Upper lobe of right lung (tissue), 1 donor: ENCODE results near the gene NUDCD2. TPM values are rescaled to one million over a fixed set of nuclear protein-coding genes. Genes with fewer than 3 reads are reported as not detected.

ENCODE experiments used
- ATAC-seq: fragments of 200-7000 bp; cut with Tn5 transposase; one replicate; pipeline ENCODE4 v1.9.1; 2020; ENCODE audit warnings: mild to moderate bottlenecking, moderate library complexity
- DNase-seq: peaks from one replicate; pipeline ENCODE4 v3.0.0-alpha.2; 2020
- H3K27ac ChIP-seq: fragments of 200-600 bp; one replicate; pipeline ENCODE4 v1.8.0; 2022
- H3K27me3 ChIP-seq: fragments of 200-600 bp; one replicate; pipeline ENCODE4 v1.8.0; 2022; ENCODE audit warnings: mild to moderate bottlenecking
- H3K36me3 ChIP-seq: fragments of 200-600 bp; one replicate; pipeline ENCODE4 v1.8.0; 2022
- H3K4me1 ChIP-seq: fragments of 200-600 bp; one replicate; pipeline ENCODE4 v1.8.0; 2022
- H3K4me3 ChIP-seq: fragments of 200-600 bp; one replicate; pipeline ENCODE4 v1.8.0; 2022; ENCODE audit warnings: mild to moderate bottlenecking
- H3K9me3 ChIP-seq: fragments of 200-600 bp; one replicate; pipeline ENCODE4 v1.8.0; 2022
- CTCF ChIP-seq: fragments of 200-600 bp; IDR thresholded peaks from one replicate; pipeline ENCODE4 v1.8.0; 2022; ENCODE audit warnings: antibody characterized with exemption
- intact Hi-C: fragments of 100-400 bp; cut with DNase I; formaldehyde crosslinking; loops from one replicate; pipeline ENCODE4 v1.11.0; 2022
- total RNA-seq: library from RNA; stranded (reverse); fragmentation: NEBNext Ultra II Directional; extraction: Animal tissue kit (Norgen Biotek cat#: 25700); gene quantifications from one replicate; pipeline ENCODE4 v1.2.1, GENCODE V29; 2021
- donor health status: DM: no; HTN: yes; CAD: no; lungs with severe emphysema.

Gene NUDCD2
- total RNA-seq, 1 donor from 2014 or later = 21.8 TPM

DNA sequence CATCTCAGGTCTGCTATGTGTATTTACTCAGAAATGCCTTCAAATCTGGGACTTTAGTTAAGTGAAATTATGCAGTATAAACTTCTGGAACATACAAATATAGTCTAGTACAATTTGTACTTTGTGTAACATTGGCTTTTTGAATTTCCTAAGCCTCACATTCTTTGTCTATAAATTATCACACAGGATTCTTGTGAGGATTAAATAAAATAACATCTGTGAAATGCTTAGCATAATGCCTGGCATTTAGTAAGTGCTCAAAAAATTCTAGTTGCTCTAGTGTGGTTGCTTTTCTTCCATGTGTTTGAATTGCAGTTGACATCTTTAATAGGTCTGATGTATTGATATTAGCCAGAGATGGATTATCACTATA is 3.1 kb upstream of the NUDCD2 start:
- Histone ChIP-seq H3K4me1 (peaks cover 18% of the 10 kb centered on the region), H3K4me3 (no peak overlapping the region), H3K36me3 (no peaks in the 10 kb centered on the region), H3K27me3 (no peaks in the 10 kb centered on the region), H3K27ac (no peak overlapping the region), H3K9me3 (no peaks in the 10 kb centered on the region)
- no peak for DNase-seq
- no peak for ATAC-seq
- intact Hi-C loops = no loop called here
- TF ChIP-seq CTCF = no peak

DNA sequence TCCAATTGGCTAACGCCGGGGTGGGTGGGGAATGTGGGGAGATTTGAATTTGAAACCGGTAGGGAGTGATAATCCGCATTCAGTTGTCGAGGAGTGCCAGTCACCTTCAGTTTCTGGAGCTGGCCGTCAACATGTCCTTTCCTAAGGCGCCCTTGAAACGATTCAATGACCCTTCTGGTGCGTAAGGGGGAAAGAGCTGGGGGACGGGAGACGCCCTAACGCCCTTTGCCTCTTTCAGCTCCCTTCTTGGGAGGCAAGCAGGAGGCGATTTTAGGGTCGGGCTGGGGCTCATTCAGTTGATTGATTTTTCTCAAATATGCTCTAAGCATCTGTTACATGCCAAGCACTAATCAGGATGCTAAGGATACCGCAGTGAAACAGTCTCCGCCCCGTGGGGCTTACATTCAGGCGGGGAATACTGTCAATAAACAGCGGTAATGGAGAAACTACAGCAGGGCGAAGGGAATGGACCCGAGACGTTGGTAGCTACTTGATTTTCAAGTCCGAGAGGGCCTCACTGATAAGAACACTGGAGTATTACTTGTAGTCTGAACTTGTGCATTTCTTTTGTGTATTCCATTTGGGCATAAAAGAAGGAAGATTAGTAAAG is 765 bp upstream of the NUDCD2 start, which contains the start of gene HMMR:
TSS of gene HMMR (plus strand) at position 71 of the 610 bp plus-strand sequence. CDS start at position 132, 61 bp downstream.
- Histone ChIP-seq H3K9me3 (no peaks in the 10 kb centered on the region), H3K36me3 (peaks cover 7% of the 10 kb centered on the region), H3K27ac (peak within 1 kb of the TSS; percentile 97), H3K4me3 (peak within 1 kb of the TSS; percentile 70), H3K27me3 (no peaks in the 10 kb centered on the region), H3K4me1 (peaks cover 20% of the 10 kb centered on the region)
- TF ChIP-seq CTCF = no peak
- intact Hi-C loops = no loop called here
- DNase-seq (no peak), ATAC-seq (no peak)

DNA sequence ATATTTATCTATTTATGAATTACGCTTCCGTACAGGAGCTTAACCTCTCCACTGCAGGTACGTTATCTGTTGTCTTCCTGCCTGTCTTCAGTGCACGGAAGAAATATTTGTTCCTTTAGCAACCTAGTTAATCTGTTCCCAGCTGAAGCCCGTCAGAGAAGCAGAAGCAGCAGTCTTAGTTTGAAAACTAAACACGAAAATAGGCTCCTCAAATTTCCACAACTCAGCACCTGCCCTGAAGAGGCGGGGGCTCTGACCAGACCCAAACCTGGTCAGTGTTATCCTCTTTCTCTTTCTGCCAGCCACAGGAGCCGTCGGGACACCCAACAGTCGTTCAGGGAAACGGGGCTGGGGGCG is 462 bp downstream of the NUDCD2 start:
- no peak for DNase-seq
- H3K27me3 ChIP-seq = no peaks in the 10 kb centered on the region
- H3K4me3 ChIP-seq = peak overlapping the region; percentile 70
- H3K4me1 ChIP-seq = peaks cover 20% of the 10 kb centered on the region
- intact Hi-C loops = no loop called here
- H3K27ac ChIP-seq = peak overlapping the region; percentile 97
- peaks cover 19% of the 10 kb centered on the region for H3K36me3 ChIP-seq
- TF ChIP-seq CTCF = no peak
- ATAC-seq = no peak
- no peaks in the 10 kb centered on the region for H3K9me3 ChIP-seq

DNA sequence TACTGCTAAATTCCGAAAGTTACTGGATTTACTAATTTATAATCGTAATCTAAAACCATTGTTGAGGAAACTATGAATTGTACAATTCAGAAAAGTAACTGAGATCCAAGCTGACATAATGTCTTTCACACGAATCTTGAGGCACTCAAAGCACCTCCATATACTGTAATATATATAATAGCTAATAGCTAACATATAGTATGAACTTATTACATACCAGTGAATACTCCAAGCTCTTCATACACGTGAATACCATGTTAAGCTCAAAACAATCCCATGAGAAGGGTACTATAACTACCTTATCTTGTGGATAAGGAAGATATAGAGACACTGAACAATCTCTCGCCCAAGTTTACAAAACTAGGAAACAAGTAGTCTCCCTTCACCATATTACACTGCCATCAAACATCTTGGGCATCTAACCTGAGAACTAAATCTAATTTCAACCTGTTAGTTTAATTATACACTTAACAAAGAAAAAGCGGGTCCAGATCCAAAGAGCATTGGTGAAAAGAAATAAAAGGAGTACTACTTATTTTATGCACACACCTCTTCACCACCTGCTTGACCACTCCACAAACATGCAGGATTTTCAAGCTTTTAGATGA is 1.0 kb downstream of the NUDCD2 start:
- DNase-seq (no peak), ATAC-seq (no peak)
- intact Hi-C loops = no loop called here
- Histone ChIP-seq H3K27ac (peak overlapping the region; percentile 97), H3K4me1 (peaks cover 20% of the 10 kb centered on the region), H3K27me3 (no peaks in the 10 kb centered on the region), H3K4me3 (peak overlapping the region; percentile 70), H3K9me3 (no peaks in the 10 kb centered on the region), H3K36me3 (peaks cover 25% of the 10 kb centered on the region)
- no peak for TF ChIP-seq CTCF

- TF ChIP-seq CTCF = no peak
- intact Hi-C loops = no loop called here
- no peak overlapping the region for H3K4me3 ChIP-seq
Measured at GRCh38 chr5:163456840-163457239, 3.1 kb downstream of the NUDCD2 start.

More at GRCh38 chr5:163456840-163457239, 3.1 kb downstream of the NUDCD2 start:
- ATAC-seq (no peak), DNase-seq (no peak)
- Histone ChIP-seq H3K27ac (no peak overlapping the region), H3K9me3 (no peaks in the 10 kb centered on the region), H3K4me1 (peaks cover 20% of the 10 kb centered on the region), H3K36me3 (peaks cover 41% of the 10 kb centered on the region), H3K27me3 (no peaks in the 10 kb centered on the region)
